ENCODE measurements around the gene ENDOV.

DNA sequence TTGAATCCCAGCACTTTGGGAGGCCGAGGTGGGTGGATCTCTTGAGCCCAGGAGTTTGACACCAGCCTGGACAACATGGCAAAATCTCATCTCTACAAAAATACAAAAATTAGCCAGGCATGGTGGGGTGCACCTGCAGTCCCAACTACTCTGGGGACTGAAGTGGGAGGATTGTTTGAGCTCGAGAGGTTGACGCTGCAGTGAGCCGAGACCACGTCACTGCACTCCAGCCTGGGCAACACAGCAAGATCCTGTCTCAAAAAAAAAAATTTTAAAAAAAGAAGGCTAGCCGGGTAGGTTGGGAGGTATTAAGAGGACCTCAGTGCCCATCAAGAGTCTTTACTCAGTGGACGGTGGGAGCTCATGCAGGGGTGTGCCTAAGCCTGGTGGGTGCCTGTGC lies 65.3 kb downstream of the ENDOV start:
- TF ChIP-seq HDGF (IDR thresholded peaks at IDR 0.05; ENCODE audit: borderline replicate concordance) (no peak), BHLHE40 (IDR thresholded peaks at IDR 0.05; ENCODE audit: borderline replicate concordance) (no peak), SUZ12 (IDR thresholded peaks at IDR 0.05) (no peak), SP1 (IDR thresholded peaks at IDR 0.05) (no peak), L3MBTL2 (conservative IDR thresholded peaks at IDR 0.05) (no peak), FOXA1 (IDR thresholded peaks at IDR 0.05) (no peak), LEF1 (IDR thresholded peaks at IDR 0.05; ENCODE audit: borderline replicate concordance) (no peak), ELF4 (IDR thresholded peaks at IDR 0.05) (no peak)
